ENCODE measurements around the gene FBXO38. TPM values are rescaled to one million over a fixed set of nuclear protein-coding genes. Genes with fewer than 3 reads are reported as not detected.
A peak's percentile ranks its signal among the peaks of the same experiment; 100 is the strongest.

Gene FBXO38
- total RNA-seq, 1 donor from 2014 or later: 32.9 TPM

DNA sequence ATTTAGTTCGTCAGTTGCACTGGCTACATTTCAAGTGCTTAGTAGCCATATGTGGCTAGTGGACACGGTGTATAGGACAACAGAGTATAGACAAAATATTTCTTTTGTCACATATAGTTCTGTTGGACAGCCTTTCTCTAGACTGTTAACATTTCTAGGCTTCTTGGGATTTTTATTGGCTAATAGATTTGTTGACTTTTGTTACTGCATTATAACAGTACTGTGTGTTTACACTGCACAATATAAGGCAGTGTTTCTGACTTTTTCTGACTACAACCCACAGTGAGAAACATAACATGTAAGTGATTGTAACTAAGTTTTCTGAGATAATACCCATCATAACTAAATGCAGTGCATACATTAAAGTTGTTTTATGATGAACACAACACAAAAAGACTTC is 11.3 kb downstream of the FBXO38 start:
- Histone ChIP-seq H3K36me3 (ENCODE audit: control insufficient read depth, insufficient read depth, low read length) (peaks cover 2% of the 10 kb centered on the region), H3K4me3 (ENCODE audit: low read depth, low read length) (no peak overlapping the region), H3K27me3 (ENCODE audit: control insufficient read depth, insufficient read depth, low read length) (no peaks in the 10 kb centered on the region)
- DNase-seq (ENCODE audit: low read depth): no peak
- TF ChIP-seq, protein P1, sequence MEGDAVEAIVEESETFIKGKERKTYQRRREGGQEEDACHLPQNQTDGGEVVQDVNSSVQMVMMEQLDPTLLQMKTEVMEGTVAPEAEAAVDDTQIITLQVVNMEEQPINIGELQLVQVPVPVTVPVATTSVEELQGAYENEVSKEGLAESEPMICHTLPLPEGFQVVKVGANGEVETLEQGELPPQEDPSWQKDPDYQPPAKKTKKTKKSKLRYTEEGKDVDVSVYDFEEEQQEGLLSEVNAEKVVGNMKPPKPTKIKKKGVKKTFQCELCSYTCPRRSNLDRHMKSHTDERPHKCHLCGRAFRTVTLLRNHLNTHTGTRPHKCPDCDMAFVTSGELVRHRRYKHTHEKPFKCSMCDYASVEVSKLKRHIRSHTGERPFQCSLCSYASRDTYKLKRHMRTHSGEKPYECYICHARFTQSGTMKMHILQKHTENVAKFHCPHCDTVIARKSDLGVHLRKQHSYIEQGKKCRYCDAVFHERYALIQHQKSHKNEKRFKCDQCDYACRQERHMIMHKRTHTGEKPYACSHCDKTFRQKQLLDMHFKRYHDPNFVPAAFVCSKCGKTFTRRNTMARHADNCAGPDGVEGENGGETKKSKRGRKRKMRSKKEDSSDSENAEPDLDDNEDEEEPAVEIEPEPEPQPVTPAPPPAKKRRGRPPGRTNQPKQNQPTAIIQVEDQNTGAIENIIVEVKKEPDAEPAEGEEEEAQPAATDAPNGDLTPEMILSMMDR (IDR thresholded peaks at IDR 0.05; ENCODE audit: insufficient read depth, low read length, severe bottlenecking): no peak
- FAIRE-seq: no peak

DNA sequence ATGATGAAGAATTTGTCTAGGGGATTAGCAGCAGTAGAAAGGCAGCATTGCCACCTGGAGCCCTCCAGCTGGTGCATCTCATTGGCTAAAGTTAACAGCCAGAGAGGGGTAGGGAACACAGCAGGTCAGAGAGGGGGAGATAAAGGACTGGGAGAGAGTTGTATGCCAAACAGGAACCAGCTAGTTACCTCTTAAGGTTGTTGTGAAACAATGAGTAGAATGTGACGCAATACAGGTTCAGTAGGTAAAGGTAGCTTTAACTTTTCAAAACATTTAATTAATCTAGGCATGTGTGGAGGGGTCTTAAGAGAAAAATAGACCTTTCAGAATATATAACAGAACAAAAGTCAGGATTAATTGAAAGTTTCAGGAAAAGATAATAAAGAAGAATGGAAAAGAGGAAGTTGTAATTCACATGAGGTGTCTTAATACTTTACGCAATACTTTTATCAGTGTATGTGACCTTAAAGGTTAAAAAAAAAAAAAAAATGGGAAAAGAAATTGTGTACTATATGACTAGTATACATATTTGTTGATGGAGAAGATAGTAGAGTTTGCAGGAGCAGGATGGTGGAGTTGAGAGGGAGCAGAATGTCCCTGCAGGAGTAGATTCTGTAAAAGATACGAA is 14.3 kb downstream of the FBXO38 start:
- Histone ChIP-seq H3K27me3 (ENCODE audit: control insufficient read depth, insufficient read depth, low read length) (no peaks in the 10 kb centered on the region), H3K4me3 (ENCODE audit: low read depth, low read length) (no peak overlapping the region), H3K36me3 (ENCODE audit: control insufficient read depth, insufficient read depth, low read length) (peaks cover 7% of the 10 kb centered on the region)
- DNase-seq (ENCODE audit: low read depth) (peak; percentile 81), FAIRE-seq (no peak)
- TF ChIP-seq, protein P1 (IDR thresholded peaks at IDR 0.05; ENCODE audit: insufficient read depth, low read length, severe bottlenecking): no peak

DNA sequence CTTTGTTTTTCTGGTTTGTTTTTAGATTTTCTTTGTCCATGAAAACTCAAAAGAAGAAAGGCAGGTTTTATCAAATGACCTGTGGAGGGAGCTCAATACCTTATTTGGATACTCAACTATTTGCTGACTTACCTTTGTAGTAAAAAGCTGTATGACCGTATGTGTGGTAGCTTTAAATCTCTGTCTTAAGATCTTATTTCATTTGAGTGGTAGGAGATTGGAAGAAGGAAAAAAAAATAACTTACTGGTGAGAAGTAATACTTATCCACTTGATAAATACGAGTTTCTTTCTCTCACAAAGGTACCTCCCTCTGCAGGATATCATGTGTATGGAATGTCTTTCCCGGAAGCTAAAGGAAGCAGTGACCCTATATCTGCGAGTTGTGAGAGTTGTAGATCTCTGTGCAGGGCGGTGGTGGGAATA is 15.0 kb downstream of the FBXO38 start:
- Histone ChIP-seq H3K4me3 (ENCODE audit: low read depth, low read length) (no peak overlapping the region), H3K36me3 (ENCODE audit: control insufficient read depth, insufficient read depth, low read length) (peaks cover 7% of the 10 kb centered on the region)

DNA sequence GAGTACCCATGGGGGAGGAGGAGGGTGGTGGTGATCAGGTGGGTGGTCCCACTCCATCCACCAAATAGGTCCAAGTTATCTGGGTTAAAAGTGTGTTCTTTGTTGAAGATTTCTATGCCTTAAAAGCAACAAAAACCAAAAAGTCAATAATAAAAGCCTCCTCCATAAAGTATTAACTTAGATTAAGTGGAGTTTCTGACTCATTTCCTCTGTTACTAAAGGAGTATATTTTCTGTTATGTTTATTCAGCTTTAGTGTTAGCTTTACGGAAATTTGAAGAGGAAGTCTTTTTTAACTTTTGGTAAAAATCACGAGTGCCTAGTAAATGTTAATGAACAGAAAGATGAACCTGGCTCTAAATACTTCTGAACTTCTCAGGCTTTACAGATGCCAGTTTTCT is 17.8 kb downstream of the FBXO38 start:
- FAIRE-seq: no peak
- H3K4me3 ChIP-seq (ENCODE audit: low read depth, low read length): no peak overlapping the region
- TF ChIP-seq, protein P1 (IDR thresholded peaks at IDR 0.05; ENCODE audit: insufficient read depth, low read length, severe bottlenecking): no peak
- peak; percentile 48 for DNase-seq (ENCODE audit: low read depth)
- no peaks in the 10 kb centered on the region for H3K27me3 ChIP-seq (ENCODE audit: control insufficient read depth, insufficient read depth, low read length)
- peaks cover 10% of the 10 kb centered on the region for H3K36me3 ChIP-seq (ENCODE audit: control insufficient read depth, insufficient read depth, low read length)

More for the DNA sequence above, 15.0 kb downstream of the FBXO38 start:
- no peak for FAIRE-seq
- TF ChIP-seq, protein P1 (IDR thresholded peaks at IDR 0.05; ENCODE audit: insufficient read depth, low read length, severe bottlenecking): no peak
- peak; percentile 40 for DNase-seq (ENCODE audit: low read depth)
- H3K27me3 ChIP-seq (ENCODE audit: control insufficient read depth, insufficient read depth, low read length): no peaks in the 10 kb centered on the region

DNA sequence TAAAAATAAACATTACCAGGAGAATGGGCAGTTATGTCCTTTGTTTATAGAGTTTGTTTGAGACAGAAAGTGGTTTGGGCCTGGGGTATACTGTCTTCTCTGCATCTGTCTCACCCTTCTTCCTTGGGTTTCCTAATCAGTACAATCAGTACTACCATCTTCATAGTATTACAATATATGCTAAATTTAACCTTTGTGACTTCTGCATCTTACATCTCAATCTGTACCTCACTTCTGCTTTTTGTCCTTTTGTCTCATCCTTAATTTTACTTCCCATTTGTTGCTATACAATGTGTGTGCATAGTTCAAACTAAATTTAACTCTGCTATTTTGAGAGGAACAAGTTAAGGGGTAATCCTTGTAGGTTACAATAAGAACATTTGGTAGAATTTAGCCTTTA is 19.6 kb downstream of the FBXO38 start:
- no peak overlapping the region for H3K4me3 ChIP-seq (ENCODE audit: low read depth, low read length)
- no peak for FAIRE-seq

More for the DNA sequence above, 19.6 kb downstream of the FBXO38 start:
- no peak for DNase-seq (ENCODE audit: low read depth)
- TF ChIP-seq, protein P1 (IDR thresholded peaks at IDR 0.05; ENCODE audit: insufficient read depth, low read length, severe bottlenecking): no peak
- H3K27me3 ChIP-seq (ENCODE audit: control insufficient read depth, insufficient read depth, low read length): no peaks in the 10 kb centered on the region
- H3K36me3 ChIP-seq (ENCODE audit: control insufficient read depth, insufficient read depth, low read length): peaks cover 10% of the 10 kb centered on the region

All from bronchial epithelial cell (primary cell).